ENCODE measurements around the gene OXLD1. TPM values are rescaled to one million over a fixed set of nuclear protein-coding genes. Genes with fewer than 3 reads are reported as not detected.

Gene OXLD1
- total RNA-seq, 4 donors from 2014 or later, result 17.6 to 54.5 (median 37.4) TPM

DNA sequence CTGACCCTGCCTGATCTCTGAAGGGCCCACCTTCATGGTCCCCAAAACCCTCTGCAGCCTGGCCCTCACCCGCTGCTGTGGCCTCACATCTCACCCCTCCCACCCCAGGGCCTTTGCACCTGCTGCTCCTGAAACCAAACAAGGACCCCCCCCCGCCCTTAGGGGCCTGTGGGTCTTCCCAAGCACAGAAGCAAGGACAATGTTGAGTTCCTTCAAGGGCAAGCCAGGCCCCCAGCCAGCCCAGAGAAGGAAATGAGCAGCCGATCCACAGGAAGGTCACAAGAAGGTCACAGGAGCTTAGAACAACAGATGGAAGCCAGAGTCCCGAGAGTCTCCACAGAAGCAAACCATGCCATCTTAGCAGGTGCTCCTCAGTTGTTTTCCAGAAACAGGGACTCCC lies 9.6 kb downstream of the OXLD1 start:
- WGBS, 2 donors, result 51% methylated on average over 2 of the region's 4 CpGs; no CpG with 5 or more reads in 1 of the 2 donors
- no peak for TF ChIP-seq POLR2A (IDR thresholded peaks at IDR 0.05)
- TF ChIP-seq, protein P1, sequence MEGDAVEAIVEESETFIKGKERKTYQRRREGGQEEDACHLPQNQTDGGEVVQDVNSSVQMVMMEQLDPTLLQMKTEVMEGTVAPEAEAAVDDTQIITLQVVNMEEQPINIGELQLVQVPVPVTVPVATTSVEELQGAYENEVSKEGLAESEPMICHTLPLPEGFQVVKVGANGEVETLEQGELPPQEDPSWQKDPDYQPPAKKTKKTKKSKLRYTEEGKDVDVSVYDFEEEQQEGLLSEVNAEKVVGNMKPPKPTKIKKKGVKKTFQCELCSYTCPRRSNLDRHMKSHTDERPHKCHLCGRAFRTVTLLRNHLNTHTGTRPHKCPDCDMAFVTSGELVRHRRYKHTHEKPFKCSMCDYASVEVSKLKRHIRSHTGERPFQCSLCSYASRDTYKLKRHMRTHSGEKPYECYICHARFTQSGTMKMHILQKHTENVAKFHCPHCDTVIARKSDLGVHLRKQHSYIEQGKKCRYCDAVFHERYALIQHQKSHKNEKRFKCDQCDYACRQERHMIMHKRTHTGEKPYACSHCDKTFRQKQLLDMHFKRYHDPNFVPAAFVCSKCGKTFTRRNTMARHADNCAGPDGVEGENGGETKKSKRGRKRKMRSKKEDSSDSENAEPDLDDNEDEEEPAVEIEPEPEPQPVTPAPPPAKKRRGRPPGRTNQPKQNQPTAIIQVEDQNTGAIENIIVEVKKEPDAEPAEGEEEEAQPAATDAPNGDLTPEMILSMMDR (IDR thresholded peaks at IDR 0.05), result no peak
- H3K4me3 ChIP-seq, result no peak overlapping the region
- intact Hi-C loops (cut with DNase I), result no loop called here
- H3K4me1 ChIP-seq, result peaks cover 0 to 28% (median 5%) of the 10 kb centered on the region in 3 donors
- no peaks in the 10 kb centered on the region for H3K9me3 ChIP-seq
- no peak for DNase-seq
- H3K27ac ChIP-seq, result no peak overlapping the region
- no peaks in the 10 kb centered on the region for H3K36me3 ChIP-seq
- peaks cover 0 to 36% (median 0%) of the 10 kb centered on the region in 4 donors for H3K27me3 ChIP-seq

DNA sequence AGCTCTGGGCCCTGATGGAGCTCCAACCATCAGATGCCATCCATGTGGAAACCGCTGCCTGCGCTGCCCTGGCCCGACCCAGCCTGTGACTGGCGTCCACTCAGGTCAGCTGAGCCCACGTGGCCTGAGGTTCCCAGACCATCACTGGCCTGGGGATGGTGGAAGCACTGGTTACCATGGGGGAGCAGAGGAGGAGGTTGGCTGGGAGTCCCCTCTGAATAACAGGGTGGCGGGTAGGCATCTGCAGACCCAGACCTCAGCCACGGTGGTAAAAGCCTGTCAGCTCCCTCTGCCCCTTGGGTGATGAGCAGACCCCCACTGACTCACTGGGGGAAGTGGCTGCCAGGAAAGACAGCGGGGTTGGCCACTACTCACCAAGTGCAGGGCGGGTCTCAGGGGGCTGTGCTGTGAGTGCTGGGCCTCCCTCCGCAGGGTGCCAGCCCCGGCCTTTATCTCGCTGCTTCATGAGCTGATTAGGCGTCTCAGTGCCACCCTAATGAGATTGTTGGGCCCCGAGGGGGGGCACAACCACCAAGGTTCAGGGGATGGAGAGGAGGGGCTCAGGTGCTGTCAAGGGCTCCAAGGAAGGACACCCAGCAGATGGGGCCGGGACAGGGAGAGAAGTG lies 10.2 kb downstream of the OXLD1 start, which contains the start of gene PDE6G:
PDE6G (minus strand) TSS at position 425 of the 626 bp plus-strand sequence. CDS start 3,237 bp downstream, outside the sequence.
- DNase-seq, result no peak
- Histone ChIP-seq H3K4me3 (no peak within 1 kb of the TSS), H3K4me1 (peaks cover 0 to 23% (median 5%) of the 10 kb centered on the region in 3 donors), H3K27ac (no peak within 1 kb of the TSS), H3K27me3 (peaks cover 0 to 42% (median 0%) of the 10 kb centered on the region in 4 donors), H3K36me3 (no peaks in the 10 kb centered on the region), H3K9me3 (no peaks in the 10 kb centered on the region)
- no CpG with 5 or more reads among the region's 15 CpGs for WGBS, 2 donors
- intact Hi-C loops (cut with DNase I), result no loop called here
- TF ChIP-seq, protein P1 (IDR thresholded peaks at IDR 0.05), result no peak
- no peak for TF ChIP-seq POLR2A (IDR thresholded peaks at IDR 0.05)

DNA sequence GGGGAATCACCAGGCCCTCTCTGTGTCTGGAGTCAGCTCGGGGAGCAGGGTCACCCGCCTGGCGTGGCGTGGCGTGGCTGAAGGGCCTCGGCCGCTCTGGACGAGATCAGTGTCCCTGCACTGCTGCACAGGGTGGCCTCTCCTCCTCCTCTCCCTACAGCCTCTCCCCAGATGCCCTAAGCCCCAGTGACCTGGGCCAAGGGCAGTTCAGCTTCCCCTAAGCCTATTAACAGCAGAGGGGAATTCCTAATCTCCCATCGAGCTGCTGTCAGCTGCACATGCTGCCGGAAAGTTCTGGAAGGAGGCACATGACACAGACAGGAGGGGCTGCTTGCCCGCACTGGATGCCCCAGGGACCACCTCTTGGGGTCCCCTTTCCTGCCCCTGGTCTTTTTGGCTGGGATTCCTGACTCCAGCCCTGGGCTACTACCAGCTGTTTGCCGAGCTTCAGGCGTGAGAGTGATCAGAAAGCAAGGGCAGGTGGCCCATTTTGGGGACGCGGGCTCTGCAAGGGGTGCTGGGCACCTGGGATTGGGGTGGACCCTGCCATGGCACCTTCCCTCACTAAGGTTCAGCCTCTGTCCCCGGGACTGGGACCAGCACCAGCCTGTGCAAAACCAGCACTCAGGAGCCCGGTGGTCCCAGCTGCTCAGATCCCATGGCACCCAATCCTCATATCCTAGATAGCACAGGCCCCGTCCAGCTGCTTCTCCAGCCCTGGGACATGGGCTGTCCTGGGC lies 10.9 kb downstream of the OXLD1 start:
- TF ChIP-seq, protein P1 (IDR thresholded peaks at IDR 0.05), result no peak
- TF ChIP-seq POLR2A (IDR thresholded peaks at IDR 0.05), result no peak
- 71 to 73% methylated on average over 5 to 7 of the region's 18 CpGs for WGBS, 2 donors
- Histone ChIP-seq H3K4me1 (peaks cover 0 to 16% (median 5%) of the 10 kb centered on the region in 3 donors), H3K27me3 (peaks cover 0 to 49% (median 2%) of the 10 kb centered on the region in 4 donors), H3K27ac (no peak overlapping the region), H3K9me3 (no peaks in the 10 kb centered on the region), H3K4me3 (no peak overlapping the region), H3K36me3 (no peaks in the 10 kb centered on the region)
- no peak for DNase-seq
- intact Hi-C loops (cut with DNase I), result no loop called here

DNA sequence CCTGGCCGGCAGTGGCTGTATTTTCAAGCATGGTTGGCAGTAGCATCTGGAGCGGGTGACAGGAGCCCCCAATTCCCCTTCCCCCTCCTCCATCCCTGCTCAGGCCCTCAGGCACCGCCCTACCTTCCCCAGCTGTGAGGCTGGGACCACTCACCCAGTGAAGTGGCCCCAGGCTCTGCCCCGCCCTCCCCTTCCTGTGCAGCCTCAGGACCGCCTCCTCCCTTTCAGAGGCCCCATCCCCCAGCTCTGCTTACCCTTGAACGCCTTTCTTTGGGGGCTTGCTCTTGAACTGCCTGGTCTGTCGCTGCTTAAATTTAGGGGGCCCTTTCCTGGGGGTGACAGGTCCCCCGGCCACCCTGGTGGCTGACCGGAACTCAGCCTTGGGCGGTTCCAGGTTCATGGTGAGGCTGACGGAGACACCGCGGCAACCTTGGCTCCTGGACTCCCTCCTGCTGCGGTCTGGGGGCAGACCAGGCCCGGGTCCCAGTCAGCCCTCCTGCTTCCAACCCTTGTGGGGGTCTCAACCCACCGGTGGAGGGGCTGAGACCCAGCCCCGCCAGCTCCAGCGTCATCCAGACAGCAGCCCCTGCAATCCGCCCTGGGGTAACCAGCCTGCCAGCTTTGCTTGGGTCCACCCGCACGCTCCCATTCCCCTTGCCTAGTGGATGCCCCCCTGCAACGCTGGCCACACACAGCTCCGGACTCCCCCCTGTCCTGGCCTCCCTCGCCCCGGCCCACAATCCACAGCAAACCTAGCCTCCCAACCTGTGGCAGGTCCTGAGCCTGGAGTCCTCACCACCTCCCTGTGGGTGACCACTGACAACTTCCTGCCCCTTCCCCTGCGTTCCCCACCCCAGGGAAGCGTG lies 13.3 kb downstream of the OXLD1 start:
- Histone ChIP-seq H3K27me3 (peaks cover 3 to 73% (median 7%) of the 10 kb centered on the region in 4 donors), H3K36me3 (no peaks in the 10 kb centered on the region), H3K9me3 (peaks cover 0 to 8% (median 0%) of the 10 kb centered on the region in 3 donors), H3K4me3 (peak overlapping the region in 2 of 4 donors; percentile 9 to 40), H3K27ac (no peak overlapping the region), H3K4me1 (peaks cover 0 to 4% (median 0%) of the 10 kb centered on the region in 3 donors)
- intact Hi-C loops (cut with DNase I), result no loop called here
- no peak for DNase-seq
- 40 to 53% methylated on average over 7 to 8 of the region's 27 CpGs for WGBS, 2 donors
- no peak for TF ChIP-seq POLR2A (IDR thresholded peaks at IDR 0.05)

DNA sequence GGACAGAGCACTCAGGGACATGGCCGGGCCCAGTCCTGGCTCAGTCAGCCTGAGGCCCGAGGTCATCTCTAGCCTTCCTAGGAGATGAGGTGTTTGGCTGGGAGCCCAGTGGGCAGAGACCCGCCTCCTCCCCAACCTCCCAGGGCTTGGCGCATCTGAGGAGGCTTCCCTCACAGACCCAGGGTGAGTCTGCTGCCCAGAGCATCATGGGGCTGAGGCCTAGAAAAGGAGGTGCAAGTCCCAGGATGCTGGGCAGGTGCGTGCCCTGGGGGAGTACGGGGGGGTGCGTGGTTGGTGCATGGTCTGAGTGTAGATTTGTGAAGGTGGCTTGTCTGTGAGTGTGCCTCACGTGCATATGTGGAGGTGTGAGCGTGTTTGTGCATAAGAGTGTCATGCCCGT lies 14.7 kb downstream of the OXLD1 start:
- Histone ChIP-seq H3K4me1 (peaks cover 0 to 9% (median 0%) of the 10 kb centered on the region in 3 donors), H3K9me3 (peaks cover 0 to 8% (median 0%) of the 10 kb centered on the region in 3 donors), H3K4me3 (no peak overlapping the region), H3K27ac (no peak overlapping the region), H3K27me3 (peaks cover 5 to 87% (median 8%) of the 10 kb centered on the region in 4 donors), H3K36me3 (no peaks in the 10 kb centered on the region)
- TF ChIP-seq, protein P1 (IDR thresholded peaks at IDR 0.05), result no peak
- TF ChIP-seq POLR2A (IDR thresholded peaks at IDR 0.05), result no peak
- no peak for DNase-seq
- 88 to 90% methylated on average over 2 to 6 of the region's 10 CpGs for WGBS, 2 donors
- intact Hi-C loops (cut with DNase I), result no loop called here

Data from esophagus squamous epithelium (tissue), 5 donors.